T-helper 9 cell (primary cell): ENCODE results near the gene LARP1B.
"Not testable (repeated sequence)": the region's sequence is repeated elsewhere in the genome, so short reads cannot be mapped to it uniquely, and the experiment has no call there.

Source experiments
- DNase-seq: peaks from one replicate; pipeline ENCODE4 v3.0.0-alpha.2; 2020

LARP1B gene

GRCh38 chr4:128228845-128229795 is 168.0 kb downstream of the LARP1B start:
- no peak for DNase-seq

GRCh38 chr4:128232719-128233118 is 171.6 kb downstream of the LARP1B start:
- DNase-seq = no peak

- no peak for DNase-seq
These were observed 173.7 kb downstream of the LARP1B start for GRCh38 chr4:128234836-128235235.

- DNase-seq = no peak
These were observed 179.9 kb downstream of the LARP1B start for GRCh38 chr4:128241019-128241418.

- no peak for DNase-seq
These were observed 180.4 kb downstream of the LARP1B start for GRCh38 chr4:128241425-128241913.

- no peak for DNase-seq
These were observed 180.9 kb downstream of the LARP1B start for GRCh38 chr4:128241981-128242380.

- DNase-seq = no peak
These were observed 181.5 kb downstream of the LARP1B start for GRCh38 chr4:128242601-128243000.

- DNase-seq = no peak
These were observed 183.3 kb downstream of the LARP1B start for GRCh38 chr4:128244379-128244778.

- not testable (repeated sequence) for DNase-seq
These were observed 184.3 kb downstream of the LARP1B start for GRCh38 chr4:128245391-128245790.

GRCh38 chr4:128247906-128248305 is 186.8 kb downstream of the LARP1B start:
- DNase-seq = no peak

- no peak for DNase-seq
These were observed 188.9 kb downstream of the LARP1B start for GRCh38 chr4:128249787-128250668.

- DNase-seq = no peak
These were observed 194.8 kb downstream of the LARP1B start for GRCh38 chr4:128255906-128256305.

- no peak for DNase-seq
These were observed 195.4 kb downstream of the LARP1B start for GRCh38 chr4:128256539-128256938.

- DNase-seq = not testable (repeated sequence)
These were observed 197.1 kb downstream of the LARP1B start for GRCh38 chr4:128258166-128258565.

- DNase-seq = not testable (repeated sequence)
These were observed 198.8 kb downstream of the LARP1B start for GRCh38 chr4:128259889-128260288.
